SU-DHL-6 (cell line): ENCODE results near the gene TBX20.

Experiments
- H2AFZ ChIP-seq: fragments of 200-600 bp; sonication (generic); 2 replicates; pipeline ENCODE4 v1.6.1; 2014; ENCODE audit warnings: low read depth, mild to moderate bottlenecking, moderate library complexity, mixed read lengths, antibody characterized with exemption, low read length; ENCODE audit not compliant: severe bottlenecking
- H3F3A ChIP-seq: fragments of 200-600 bp; shearing (Covaris generic); 2 replicates; pipeline ENCODE4 v1.6.0; 2016; ENCODE audit warnings: antibody characterized with exemption, mild to moderate bottlenecking; ENCODE audit not compliant: insufficient read depth
- H3K27ac ChIP-seq: fragments of 200-600 bp; sonication (generic); 2 replicates; pipeline ENCODE4 v1.5.1; 2016; ENCODE audit warnings: low read depth, mild to moderate bottlenecking, low read length, moderate library complexity, mixed read lengths
- H3K27me3 ChIP-seq: fragments of 200-600 bp; sonication (generic), shearing (Covaris generic); 2 replicates; pipeline ENCODE4 v1.6.0; 2014; ENCODE audit warnings: mild to moderate bottlenecking, low read length
- H3K36me3 ChIP-seq: fragments of 200-600 bp; sonication (generic); 2 replicates; pipeline ENCODE4 v1.6.1; 2014; ENCODE audit warnings: mild to moderate bottlenecking, low read length, mixed read lengths
- H3K4me2 ChIP-seq: fragments of 300-600, 200-600 bp; shearing (Covaris generic), sonication (generic); 2 replicates; pipeline ENCODE4 v1.6.0; 2014; ENCODE audit warnings: low read length, low read depth, mild to moderate bottlenecking; ENCODE audit not compliant: poor library complexity, severe bottlenecking
- H3K4me3 ChIP-seq: fragments of 200-600 bp; sonication (generic); 2 replicates; pipeline ENCODE4 v1.5.1; 2014; ENCODE audit warnings: antibody characterized with exemption, low read length, mild to moderate bottlenecking, mixed read lengths; ENCODE audit not compliant: insufficient read depth, poor library complexity, severe bottlenecking
- H3K79me2 ChIP-seq: fragments of 200-600 bp; sonication (generic); 2 replicates; pipeline ENCODE4 v1.6.1; 2014; ENCODE audit warnings: mild to moderate bottlenecking, low read length, moderate library complexity; ENCODE audit not compliant: insufficient read depth
- H3K9ac ChIP-seq: fragments of 200-600 bp; sonication (generic); 2 replicates; pipeline ENCODE4 v1.7.0; 2014; ENCODE audit warnings: mild to moderate bottlenecking, low read length
- H3K9me2 ChIP-seq: fragments of 200-600 bp; sonication (generic); replicated peaks from 2 replicates; pipeline ENCODE4 v1.6.1; 2014; ENCODE audit warnings: low read length; ENCODE audit not compliant: insufficient read depth
- H3K9me3 ChIP-seq: fragments of 200-600 bp; sonication (generic); 2 replicates; pipeline ENCODE4 v1.6.1; 2014; ENCODE audit warnings: low read length, mixed read lengths; ENCODE audit not compliant: insufficient read depth
- H4K20me1 ChIP-seq: fragments of 200-600 bp; sonication (generic); 2 replicates; pipeline ENCODE4 v1.6.1; 2014; ENCODE audit warnings: low read depth, mild to moderate bottlenecking, antibody characterized with exemption, low read length, moderate library complexity, mixed read lengths
- EZH2phosphoT487 ChIP-seq: fragments of 200-600 bp; sonication (generic), shearing (Covaris generic); conservative IDR thresholded peaks from 2 replicates; pipeline ENCODE4 v1.6.1; 2018; ENCODE audit warnings: mild to moderate bottlenecking, antibody characterized with exemption, low read length, moderate library complexity, mixed read lengths
- TF ChIP-seq, protein P1 (sequence below): fragments of 200-600 bp; sonication (generic); IDR thresholded peaks from one replicate; pipeline ENCODE4 v1.5.1; 2017; ENCODE audit warnings: antibody characterized with exemption, mild to moderate bottlenecking, low read length, moderate library complexity; ENCODE audit not compliant: insufficient read depth, poor library complexity, severe bottlenecking

The TBX20 gene

DNA sequence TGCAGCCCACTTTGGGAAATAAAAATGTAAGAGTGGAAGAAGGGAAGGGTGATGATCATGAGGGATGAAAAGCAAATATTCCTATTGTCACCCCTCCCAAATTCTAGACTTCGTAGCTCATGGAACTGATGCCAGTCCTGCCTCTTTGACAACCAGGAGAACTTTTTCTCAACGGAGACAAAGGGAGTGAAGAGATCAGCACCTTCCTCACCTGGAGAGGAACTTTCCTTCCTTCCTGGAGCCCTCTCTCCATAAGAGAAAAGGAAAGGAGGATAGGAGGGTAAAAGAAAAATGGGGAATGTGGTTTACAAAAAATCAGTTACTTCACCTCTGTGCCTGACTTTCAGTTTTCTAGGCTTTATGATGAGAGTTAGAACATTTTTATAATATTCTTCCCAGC lies 3.4 kb downstream of the TBX20 start:
- Histone ChIP-seq H2AFZ (no peak overlapping the region), H3K9me3 (no peaks in the 10 kb centered on the region), H3K27me3 (no peaks in the 10 kb centered on the region), H3K79me2 (no peaks in the 10 kb centered on the region), H3K27ac (no peak overlapping the region), H3K9ac (no peak overlapping the region), H3K4me3 (no peak overlapping the region), H3K36me3 (no peaks in the 10 kb centered on the region), H4K20me1 (no peaks in the 10 kb centered on the region), H3K4me2 (no peak overlapping the region), H3F3A (no peaks in the 10 kb centered on the region), H3K9me2 (no peaks in the 10 kb centered on the region)
- TF ChIP-seq, protein P1, sequence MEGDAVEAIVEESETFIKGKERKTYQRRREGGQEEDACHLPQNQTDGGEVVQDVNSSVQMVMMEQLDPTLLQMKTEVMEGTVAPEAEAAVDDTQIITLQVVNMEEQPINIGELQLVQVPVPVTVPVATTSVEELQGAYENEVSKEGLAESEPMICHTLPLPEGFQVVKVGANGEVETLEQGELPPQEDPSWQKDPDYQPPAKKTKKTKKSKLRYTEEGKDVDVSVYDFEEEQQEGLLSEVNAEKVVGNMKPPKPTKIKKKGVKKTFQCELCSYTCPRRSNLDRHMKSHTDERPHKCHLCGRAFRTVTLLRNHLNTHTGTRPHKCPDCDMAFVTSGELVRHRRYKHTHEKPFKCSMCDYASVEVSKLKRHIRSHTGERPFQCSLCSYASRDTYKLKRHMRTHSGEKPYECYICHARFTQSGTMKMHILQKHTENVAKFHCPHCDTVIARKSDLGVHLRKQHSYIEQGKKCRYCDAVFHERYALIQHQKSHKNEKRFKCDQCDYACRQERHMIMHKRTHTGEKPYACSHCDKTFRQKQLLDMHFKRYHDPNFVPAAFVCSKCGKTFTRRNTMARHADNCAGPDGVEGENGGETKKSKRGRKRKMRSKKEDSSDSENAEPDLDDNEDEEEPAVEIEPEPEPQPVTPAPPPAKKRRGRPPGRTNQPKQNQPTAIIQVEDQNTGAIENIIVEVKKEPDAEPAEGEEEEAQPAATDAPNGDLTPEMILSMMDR, result no peak
- TF ChIP-seq EZH2phosphoT487, result no peak

DNA sequence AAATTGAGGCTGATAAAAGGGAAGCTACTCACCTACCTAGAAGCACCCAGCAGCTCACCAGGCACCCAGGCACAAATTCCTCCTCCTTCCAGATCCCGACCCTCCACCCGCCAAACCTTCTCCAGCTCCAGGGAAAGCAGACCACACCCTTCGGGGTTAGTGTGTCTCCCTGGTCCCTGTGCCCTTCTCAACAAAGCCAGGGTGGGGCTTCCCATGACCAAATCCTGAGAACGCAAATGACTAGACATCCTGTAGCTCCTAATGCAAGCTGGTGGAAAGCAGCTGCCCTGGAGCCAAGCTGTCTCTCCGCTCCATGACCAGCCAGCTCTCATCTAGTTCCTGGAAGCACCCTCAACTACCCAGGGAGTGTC lies 4.4 kb downstream of the TBX20 start:
- Histone ChIP-seq H3K9me3 (no peaks in the 10 kb centered on the region), H3K9ac (no peak overlapping the region), H3K27ac (no peak overlapping the region), H3F3A (no peaks in the 10 kb centered on the region), H3K9me2 (no peaks in the 10 kb centered on the region), H4K20me1 (no peaks in the 10 kb centered on the region), H3K79me2 (no peaks in the 10 kb centered on the region), H2AFZ (no peak overlapping the region), H3K27me3 (no peaks in the 10 kb centered on the region), H3K4me3 (no peak overlapping the region), H3K4me2 (no peak overlapping the region), H3K36me3 (no peaks in the 10 kb centered on the region)
- TF ChIP-seq EZH2phosphoT487, result no peak
- TF ChIP-seq, protein P1, result no peak

DNA sequence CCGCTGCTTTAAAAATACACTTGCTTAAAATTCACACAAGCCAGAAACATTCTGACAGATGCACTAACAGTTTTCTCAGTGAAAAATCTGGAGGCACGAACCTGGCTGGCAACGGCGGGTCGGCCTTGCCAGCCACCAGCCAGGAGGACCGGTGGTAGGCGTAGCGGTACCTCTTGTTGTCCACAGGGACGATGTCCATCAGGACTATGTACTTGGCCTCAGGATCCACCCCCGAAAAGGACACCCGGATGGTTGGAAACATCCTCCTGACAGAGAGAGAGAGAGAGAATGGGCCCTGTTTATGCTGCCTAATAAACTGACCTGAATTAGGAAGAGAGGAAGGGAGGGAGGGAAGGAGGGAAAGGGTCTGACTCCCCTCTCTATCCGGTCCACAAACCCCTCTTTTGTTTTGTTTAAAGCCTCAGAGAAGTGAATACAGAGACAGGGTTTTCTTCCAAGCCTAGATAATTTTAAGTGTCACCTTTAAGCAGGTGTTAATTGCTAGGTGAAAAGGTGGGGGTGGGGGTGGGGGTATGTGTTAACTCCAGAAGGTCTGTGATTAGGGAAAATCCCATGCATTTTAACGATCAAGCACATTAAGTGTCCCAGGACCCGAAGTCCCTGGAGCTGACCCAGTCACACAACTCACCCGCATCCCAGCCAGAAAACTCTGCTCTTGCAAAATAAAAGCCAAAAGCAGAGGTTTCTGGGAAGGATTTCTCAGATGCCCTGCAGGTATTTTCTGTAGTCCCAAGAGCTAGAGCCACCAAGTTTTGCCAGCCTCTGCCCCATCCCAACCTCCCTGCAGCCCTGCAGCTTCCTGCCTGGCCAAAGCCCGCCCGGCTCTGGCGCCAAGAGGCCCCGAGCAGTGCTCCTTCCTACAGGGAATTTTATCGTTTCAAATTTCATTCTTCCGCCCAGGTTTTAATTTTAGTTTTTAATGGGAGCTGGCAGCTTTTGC lies 5.0 kb downstream of the TBX20 start:
- H3K79me2 ChIP-seq, result no peaks in the 10 kb centered on the region
- H3K36me3 ChIP-seq, result no peaks in the 10 kb centered on the region
- TF ChIP-seq, protein P1, result no peak
- TF ChIP-seq EZH2phosphoT487, result no peak
- H3K9me2 ChIP-seq, result no peaks in the 10 kb centered on the region
- H3K9me3 ChIP-seq, result no peaks in the 10 kb centered on the region
- H3K4me3 ChIP-seq, result no peak overlapping the region
- no peak overlapping the region for H2AFZ ChIP-seq
- no peaks in the 10 kb centered on the region for H3F3A ChIP-seq
- H3K4me2 ChIP-seq, result no peak overlapping the region
- H3K27me3 ChIP-seq, result no peaks in the 10 kb centered on the region
- H4K20me1 ChIP-seq, result no peaks in the 10 kb centered on the region
- H3K27ac ChIP-seq, result no peak overlapping the region
- no peak overlapping the region for H3K9ac ChIP-seq
